Frontal cortex (tissue), 4 donors: ENCODE data around the gene NGF. TPM values are rescaled to one million over a fixed set of nuclear protein-coding genes. Genes with fewer than 3 reads are reported as not detected.
A peak's percentile ranks its signal among the peaks of the same experiment; 100 is the strongest.
"Not testable (repeated sequence)": the region's sequence is repeated elsewhere in the genome, so short reads cannot be mapped to it uniquely, and the experiment has no call there.

Experiments
- DNase-seq, 2 donors: peaks; one replicate each; pipeline ENCODE4 v3.0.0; 2012; ENCODE audit warnings: low spot score in 2 of 2
- FAIRE-seq: peaks from 2 replicates; lab custom pipeline; 2012; peaks lifted over from hg19 to GRCh38; lab: Jason Lieb, UNC
- total RNA-seq: library from RNA; depleted of rRNA; stranded (reverse); fragments of >200 nt; gene quantifications from one replicate; pipeline ENCODE4 v1.2.3, GENCODE V29; 2014
- donor health status: control.
- donor health status: control.
- donor health status: control.

The NGF gene
- 0.82 TPM for total RNA-seq

DNA sequence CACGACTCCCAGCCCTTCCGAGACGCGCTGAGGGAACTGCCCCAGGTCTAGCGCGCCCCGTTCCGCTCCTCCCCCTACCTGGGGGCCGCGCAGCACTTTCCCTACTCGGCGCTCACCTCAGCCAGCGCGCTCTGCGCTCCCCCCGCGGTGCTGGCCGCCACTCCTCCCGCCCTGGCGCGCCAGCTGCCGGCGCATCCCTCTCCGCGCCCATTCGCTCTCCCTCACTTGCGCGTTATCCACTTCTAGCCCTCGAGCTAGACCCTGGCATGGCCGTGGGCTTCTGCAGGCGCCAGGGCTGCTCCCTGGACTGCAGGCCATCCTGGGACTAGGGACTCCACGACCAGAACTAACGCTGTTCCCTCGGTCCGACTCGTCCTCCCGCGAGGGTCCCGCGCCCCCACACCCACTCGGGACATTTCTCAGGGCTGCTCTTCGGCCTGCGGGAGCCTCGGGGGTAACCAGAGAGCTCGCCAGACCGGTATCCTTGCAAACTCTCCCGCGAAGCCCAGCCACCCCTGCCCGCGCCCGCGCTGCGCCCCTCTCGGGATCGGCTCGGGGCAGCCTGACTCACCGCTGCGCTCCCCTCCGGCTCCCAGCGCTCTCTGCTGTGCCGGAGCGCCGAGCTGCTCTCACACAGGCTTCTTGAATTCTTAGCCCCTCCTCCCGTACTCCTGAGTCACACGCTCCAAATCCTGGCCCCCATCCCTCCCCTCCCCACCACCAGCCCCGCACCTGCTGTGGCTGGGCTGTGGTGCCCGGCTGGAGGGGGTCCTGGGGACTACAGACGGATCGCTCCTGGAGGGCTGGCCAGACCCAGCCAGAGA lies at the start of gene NGF:
NGF (minus strand) TSS at position 617 of the 824 bp plus-strand sequence. CDS start 51,454 bp downstream, outside the sequence.
- no peak for FAIRE-seq
- DNase-seq = peak in 1 of 2 donors; percentile 69

DNA sequence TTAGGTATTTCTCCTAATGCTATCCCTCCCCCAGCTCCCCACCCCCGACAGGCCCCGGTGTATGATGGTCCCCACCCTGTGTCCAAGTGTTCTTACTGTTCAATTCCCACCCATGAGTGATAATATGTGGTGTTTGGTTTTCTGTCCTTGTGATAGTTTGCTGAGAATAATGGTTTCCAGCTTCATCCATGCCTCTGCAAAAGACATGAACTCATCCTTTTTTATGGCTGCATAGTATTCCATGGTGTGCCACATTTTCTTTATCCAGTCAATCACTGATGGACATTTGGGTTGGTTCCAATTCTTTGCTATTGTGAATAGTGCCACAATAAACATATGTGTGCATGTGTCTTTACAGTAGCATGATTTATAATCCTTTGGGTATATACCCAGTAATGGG lies 45.4 kb upstream of the NGF start:
- not testable (repeated sequence) for FAIRE-seq, DNase-seq

DNA sequence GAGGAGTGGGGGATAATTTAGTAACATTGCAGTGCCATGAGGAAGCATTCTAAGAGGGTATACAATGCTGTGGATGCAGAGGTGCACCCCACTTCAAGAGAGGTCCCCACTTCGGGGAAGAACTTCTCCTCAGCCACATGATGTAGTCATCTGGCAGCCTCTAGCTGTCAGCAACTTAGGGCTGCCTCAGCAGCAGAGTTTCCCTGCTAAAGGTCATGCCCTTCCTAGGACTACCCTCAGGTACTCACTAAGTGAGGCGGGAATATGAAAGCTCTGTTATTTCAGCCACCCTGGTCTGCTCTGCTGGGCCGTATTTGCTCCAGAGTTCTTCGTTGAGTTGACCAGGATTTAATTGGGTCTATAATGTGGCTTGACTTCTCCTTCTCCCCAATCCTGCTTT lies 41.9 kb upstream of the NGF start:
- FAIRE-seq = no peak
- no peak for DNase-seq

DNA sequence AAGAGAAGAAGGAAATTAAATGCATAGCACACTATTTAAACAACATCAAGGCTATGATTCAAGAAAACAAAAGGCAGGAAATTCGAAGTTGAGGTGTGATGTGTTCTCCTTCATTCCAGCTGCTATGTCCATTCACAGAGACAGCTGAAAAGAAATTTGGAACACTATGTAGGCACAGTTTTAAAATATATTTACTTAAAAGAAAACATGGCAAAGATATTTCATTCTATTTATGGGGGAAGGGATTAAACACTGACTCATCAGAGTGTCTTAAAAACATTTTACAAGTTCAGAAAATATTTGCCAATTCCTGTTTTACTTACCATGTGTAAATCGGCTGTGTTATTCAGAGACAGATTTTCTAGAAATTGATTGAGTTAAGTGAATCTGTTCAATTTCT lies 39.4 kb upstream of the NGF start:
- DNase-seq (no peak), FAIRE-seq (no peak)

DNA sequence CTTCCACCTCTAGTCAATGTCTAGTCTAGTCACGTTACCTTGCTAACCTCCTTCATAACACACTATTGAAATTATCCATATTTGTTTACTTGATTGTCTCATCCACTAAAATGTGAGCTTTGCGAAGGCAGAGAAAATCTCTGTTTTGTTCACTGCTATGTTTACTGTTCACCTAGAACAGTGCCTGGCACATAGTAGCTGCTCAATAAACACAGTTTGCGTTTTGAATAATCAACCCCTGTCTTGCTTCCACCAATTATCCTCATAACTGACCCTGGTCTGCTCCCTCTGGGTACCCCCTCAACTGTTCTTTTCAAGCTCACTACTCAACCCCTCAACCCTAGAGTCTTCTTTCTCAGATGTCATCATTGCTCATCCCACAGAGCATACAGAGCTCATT lies 36.5 kb upstream of the NGF start:
- no peak for DNase-seq
- no peak for FAIRE-seq

DNA sequence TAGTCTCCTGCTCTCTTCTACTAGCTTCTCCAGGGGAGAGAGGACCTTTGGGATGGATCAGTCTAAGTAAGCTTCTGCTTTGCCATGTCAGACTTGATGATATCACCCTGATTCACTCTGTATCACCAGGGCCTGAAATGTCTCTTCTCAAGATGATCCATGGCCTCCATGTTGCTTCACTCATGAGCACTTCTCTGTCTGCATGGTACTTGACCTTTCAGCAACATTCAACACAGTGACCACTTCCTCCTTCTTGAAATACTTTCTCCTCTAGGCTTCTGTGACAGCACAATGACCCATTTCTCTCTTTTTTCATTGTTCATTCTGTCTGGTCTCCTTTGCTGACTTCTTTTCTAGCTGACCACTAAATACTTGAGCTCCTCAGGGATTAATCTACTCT lies 35.3 kb upstream of the NGF start:
- FAIRE-seq = no peak
- no peak for DNase-seq

DNA sequence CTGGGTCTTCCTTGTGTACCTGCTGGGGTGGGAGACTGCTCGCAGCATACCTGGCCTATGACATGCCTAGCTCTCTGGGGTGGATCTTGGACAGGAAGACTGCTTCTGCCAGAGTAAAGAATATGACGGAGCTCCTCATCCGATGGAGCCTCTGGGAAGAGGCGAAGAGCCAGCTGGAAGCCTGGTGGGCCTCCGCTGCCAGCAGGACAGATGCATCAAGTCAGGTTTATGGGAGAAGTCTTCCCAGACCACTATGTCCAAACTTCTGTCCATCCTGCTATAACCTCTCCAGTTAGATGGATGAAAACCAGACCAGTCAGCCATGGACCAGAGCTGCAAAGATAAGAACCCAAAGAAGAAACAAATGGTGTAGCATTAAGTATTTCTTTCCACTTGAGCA lies 27.7 kb upstream of the NGF start:
- DNase-seq (no peak), FAIRE-seq (no peak)

DNA sequence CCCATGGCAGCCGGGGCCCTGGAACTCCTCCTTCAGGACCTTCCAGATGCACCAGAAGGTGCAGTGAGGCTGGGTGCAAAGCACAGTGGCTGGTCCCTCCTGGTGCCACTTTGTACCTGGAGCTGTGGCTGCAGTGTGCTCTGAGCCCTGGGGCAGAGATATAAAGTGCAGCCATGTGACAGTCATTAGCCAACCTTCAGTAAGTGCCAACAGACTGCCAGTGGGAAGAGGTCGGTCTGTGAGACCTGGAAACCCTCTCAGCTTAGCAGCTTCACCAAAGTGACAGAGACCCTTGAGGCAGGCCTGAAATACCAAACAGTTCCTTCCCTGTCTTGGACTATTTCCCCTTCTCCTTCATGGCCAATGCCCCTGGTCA lies 26.7 kb upstream of the NGF start:
- FAIRE-seq (no peak), DNase-seq (no peak)

DNA sequence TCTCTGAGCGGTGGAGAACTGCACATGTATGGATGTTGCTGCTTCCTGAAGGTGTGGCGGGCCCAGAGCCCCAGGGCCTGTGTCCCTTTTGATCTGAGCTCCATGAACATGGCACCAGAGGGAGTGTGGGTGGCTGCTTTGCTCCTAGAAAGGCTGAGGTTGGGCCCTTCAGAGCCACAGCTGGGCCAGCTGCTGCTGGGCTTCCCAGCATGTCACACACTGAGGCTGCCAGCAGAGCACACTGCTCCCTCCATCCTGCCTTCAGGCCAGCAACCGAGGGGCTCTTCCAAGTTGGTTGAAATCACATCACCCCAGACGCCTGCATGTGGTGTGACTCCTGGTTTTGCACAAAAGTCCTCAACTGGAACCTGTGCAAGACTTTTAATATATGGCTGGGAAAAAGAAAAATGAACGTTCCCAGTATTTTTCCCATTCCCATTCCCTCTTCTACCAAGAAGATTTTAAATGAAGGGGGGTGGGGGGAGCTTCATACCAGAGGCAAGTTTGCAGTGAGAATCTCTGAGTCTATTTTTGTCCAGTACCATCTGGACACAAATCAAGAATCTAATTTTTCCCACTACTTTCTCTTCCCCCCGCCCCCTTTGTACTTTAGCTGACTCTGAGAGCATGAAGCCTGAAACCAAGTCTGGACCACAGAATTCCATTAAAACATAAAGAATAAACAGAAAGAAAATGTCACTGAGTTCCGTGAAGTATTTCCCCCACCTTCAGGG lies 26.2 kb upstream of the NGF start:
- FAIRE-seq (no peak), DNase-seq (no peak)

DNA sequence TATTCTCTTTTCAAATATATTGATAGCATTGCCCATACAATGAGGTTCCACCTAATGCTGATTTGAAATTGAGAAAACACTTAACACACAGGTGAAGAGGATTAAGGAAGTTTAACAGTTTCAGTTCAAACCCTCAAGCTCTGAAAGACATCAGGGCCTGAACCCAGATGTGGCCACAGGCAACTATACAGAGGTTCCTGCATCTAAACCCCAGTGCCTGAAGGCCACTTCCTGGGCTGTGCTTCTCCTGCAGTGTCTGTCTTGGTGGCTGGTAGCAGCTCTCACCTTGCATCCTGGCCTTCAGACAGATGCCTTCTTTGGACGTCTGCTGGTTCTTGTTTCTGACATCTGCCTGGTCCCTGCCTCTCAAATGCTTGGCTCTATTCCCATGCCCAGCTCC lies 25.1 kb upstream of the NGF start:
- DNase-seq (no peak), FAIRE-seq (no peak)

DNA sequence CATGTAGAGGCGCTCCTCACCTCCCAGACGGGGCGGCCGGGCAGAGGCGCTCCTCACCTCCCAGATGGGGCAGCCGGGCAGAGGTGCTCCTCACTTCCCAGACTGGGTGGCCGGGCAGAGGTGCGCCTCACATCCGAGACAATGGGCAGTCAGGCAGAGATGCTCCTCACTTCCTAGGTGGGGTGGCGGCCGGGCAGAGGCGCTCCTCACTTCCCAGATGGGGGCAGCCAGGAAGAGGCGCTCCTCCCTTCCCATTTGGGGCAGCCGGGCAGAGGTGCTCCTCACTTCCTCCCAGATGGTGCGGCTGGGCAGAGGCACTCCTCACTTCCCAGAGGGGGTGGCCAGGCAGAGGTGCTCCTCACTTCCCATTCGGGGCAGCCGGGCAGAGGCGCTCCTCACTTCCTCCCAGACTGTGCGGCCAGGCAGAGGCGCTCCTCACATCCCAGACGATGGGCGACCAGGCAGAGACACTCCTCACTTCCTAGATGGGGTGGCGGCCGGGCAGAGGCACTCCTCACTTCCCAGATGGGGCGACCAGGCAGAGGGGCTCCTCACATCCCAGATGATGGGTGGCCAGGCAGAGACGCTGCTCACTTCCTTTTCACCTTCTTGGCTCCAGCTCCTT lies 22.6 kb upstream of the NGF start:
- FAIRE-seq, DNase-seq: not testable (repeated sequence)

DNA sequence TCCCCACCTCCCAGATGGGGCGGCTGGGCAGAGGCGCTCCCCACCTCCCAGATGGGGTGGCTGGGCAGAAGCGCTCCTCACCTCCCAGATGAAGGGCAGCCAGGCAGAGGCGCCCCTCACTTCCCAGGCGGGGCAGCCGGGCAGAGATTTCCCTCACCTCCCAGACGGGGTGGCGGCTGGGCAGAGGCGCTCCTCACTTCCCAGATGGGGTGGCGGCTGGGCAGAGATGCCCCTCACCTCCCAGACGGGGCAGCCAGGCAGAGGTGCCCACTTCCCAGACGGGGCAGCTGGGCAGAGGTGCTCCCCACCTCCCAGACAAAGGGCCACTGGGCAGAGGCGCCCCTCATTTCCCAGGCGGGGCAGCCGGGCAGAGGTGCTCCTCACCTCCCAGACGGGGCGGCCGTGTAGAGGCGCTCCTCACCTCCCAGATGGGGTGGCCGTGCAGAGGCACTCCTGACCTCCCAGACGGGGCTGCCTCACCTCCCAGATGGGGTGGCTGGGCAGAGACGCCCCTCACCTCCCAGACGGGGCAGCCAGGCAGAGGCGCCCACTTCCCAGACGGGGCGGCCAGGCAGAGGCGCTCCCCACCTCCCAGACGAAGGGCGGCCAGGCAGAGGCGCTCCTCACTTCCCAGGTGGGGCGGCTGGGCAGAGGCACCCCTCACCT lies 21.9 kb upstream of the NGF start:
- DNase-seq, FAIRE-seq: not testable (repeated sequence)

DNA sequence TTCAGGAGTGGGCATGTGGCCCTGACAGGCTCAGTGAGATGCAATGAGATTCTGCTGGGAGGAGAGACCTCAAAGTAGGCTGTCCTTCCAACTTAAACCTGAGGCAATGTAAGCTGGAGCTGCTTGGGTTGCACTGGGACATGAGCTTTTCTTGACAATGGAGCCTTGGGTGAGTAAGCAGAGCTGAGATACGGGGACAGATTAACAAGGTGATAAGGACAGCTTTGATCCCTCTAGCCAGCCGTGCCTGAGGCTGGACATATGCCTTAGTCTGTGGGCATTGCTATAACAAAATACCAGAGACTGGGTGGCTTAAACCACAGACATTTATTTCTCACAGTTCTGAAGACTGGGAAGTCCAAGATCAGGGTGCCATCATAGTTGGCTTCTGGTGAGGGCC lies 18.3 kb upstream of the NGF start:
- FAIRE-seq = no peak
- DNase-seq = no peak

DNA sequence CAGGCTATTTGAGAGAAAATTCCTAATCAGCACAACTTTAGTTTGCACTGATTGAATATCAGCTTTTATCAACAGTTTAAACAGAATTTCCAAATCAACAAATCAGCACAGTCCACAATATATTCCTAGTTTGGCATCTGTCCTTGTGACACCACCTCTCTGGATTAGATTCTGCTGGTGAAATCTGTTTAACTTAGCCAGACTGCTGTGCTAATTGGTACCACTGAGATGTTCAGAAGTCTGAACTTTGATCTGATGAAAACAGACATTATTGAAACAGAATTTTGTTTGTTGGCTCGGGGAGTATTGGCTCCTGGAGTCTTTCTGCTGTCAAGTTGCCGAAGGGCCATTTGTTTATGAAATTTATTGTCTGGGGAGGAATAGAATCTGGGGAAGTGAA lies 17.0 kb upstream of the NGF start:
- FAIRE-seq (no peak), DNase-seq (no peak)

DNA sequence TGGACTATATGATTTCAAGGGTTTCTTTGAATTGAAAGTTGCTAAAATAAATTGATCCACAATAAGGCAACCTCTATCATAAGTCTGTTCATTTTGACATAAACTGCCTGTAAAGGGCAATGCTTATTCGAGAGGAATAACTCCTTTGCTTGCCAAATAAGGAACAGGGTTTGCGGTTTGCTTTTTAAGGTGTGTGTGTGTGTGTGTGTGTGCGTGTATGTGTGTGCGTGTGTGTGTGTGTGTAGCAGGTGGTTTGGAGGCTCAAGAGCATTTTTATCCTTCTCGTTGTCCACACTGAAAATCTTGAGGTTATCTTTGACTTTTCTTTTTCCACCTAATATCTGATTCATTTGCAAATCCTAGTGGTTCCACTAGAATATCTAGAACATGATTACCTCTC lies 13.1 kb upstream of the NGF start:
- DNase-seq (no peak), FAIRE-seq (no peak)

DNA sequence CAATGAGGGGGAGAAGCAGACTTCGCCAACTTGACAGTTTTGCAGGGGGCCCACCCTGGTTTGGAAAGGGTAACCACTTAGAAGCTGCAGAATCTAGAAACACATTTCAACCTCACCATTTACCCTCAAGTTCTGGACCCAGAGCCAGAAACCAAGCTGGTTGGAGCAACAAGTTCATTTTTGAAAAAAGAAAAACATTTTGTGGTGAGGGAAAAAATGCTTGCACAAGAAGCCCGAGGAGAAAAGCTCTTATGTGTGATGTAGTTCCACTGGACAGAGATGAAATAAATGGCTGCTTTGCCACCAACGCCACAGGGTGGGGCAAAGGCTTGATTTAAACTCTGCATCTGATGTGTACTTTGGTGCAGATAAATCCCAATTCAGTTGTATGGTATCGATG lies 10.6 kb upstream of the NGF start:
- no peak for FAIRE-seq
- no peak for DNase-seq

DNA sequence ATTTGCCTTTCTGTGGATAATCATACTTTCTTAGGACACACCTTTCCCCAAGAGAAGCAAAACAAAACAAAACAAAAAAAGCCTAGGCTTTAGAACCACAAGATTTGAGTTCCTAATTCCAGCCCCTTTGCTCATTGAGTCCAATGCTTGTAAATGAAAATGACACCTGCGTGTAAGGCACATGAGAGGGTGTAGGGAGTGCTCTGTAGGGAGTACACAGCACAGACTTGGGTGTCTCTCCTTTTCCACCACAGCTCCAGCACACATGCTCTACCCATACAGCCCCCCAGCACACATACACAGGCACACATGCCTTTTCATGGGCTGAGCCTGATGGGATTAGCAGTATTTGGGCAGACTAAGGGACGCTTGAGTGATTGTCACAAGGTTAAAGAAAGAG lies 9.2 kb upstream of the NGF start:
- FAIRE-seq = no peak
- DNase-seq = no peak

DNA sequence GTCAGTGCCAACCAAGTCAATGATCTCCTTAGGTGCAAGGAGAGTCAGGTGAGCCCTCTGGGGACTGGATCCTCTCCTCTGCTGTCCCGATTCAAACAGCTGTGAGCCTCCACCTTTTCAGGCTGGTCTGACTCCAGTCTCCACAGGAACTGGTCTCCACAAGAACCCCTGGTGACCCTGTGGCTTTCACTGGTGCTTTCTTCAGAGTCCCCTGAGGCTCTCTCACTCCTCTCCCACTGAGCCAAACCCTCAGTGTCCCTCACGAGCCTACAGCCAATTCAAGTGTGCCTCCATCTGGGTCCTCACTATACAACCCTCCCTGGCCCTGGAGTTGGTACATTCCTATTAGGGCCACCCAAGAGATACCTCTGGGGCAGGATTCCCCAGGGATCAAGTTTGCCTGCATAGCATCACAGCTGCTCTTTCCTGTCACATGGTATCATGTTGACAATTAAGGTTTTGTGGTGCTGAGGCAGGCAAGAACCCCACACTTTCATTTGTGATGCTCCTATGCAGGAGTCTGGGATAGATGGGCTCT lies 5.2 kb upstream of the NGF start:
- FAIRE-seq = no peak
- no peak for DNase-seq

DNA sequence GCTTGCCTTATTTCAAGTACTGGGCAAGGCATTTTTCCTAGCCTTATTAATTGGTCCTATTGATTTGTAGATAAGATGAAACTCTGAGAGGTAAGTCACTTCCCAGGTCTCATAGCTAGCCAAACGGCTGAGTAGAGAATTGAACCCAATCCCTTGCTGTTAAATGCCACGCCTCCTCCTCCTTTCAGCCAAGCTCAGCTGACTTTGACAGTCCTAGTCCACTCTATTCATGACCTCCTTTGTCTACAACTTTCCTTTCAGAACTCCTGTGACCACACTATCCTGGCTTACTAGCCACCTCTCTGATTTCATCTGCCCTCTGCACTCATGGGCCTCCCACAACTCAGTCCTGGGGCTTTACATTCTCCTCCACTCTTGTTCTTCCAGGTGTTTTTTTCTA lies 3.9 kb upstream of the NGF start:
- no peak for DNase-seq
- no peak for FAIRE-seq

DNA sequence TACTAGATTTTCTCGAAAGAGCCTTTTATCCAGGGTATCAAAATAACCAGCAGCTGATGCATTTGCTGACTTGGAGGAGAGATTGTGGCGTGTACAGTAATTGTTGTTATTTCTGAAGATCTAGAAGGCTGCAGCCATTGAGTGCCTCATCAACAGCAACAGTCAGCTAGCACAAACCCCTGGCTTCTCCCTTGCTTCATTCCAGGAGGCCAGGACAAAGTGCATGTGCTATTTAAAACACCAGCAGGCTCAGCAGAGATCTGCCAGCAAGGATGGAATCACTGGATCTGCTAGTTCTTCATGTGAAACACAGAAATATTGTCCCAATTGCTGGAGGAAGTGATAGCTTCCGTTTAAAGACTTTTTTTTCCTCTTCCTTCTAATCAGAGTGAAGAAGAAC lies 2.8 kb upstream of the NGF start:
- FAIRE-seq = no peak
- DNase-seq = no peak
